Measurements from ENCODE around the gene RNF123.

GRCh38 chr3:49657208-49657915 lies 32.0 kb upstream of the RNF123 start:
- TF ChIP-seq CTCF (conservative IDR thresholded peaks at IDR 0.05; ENCODE audit: low read depth in 2 of 2) (no peak), EZH2phosphoT487 (IDR thresholded peaks at IDR 0.05; ENCODE audit: unreplicated experiment) (no peak), ETS1 (IDR thresholded peaks at IDR 0.05) (no peak), EZH2 (IDR thresholded peaks at IDR 0.05; ENCODE audit: low read depth, unreplicated experiment) (no peak), POLR2AphosphoS5 (IDR thresholded peaks at IDR 0.05; ENCODE audit: low read depth) (no peak), ZNF114 (CRISPR knock-in tag; IDR thresholded peaks at IDR 0.05) (no peak)

Measured in GM23338 (cell line).